Activated gamma-delta T cell treated with anti-CD3 and anti-CD28 coated beads, Interleukin-2, amount 50 U/mL, for 16 hours (primary cell): Measurements from ENCODE around the gene SLAMF9.

Source experiments
- DNase-seq: peaks from one replicate; pipeline ENCODE4 v3.0.0-alpha.2; 2020; ENCODE audit warnings: low read depth

The SLAMF9 gene

GRCh38 chr1:159945483-159946241 lies 8.4 kb downstream of the SLAMF9 start, which contains the start of gene IGSF9:
TSS of gene IGSF9 (minus strand) at chr1:159945613. CDS start at chr1:159943454, 2,159 bp downstream.
- DNase-seq, result peak; percentile 67

GRCh38 chr1:159944623-159945455 lies 9.2 kb downstream of the SLAMF9 start:
- DNase-seq, result no peak

DNA sequence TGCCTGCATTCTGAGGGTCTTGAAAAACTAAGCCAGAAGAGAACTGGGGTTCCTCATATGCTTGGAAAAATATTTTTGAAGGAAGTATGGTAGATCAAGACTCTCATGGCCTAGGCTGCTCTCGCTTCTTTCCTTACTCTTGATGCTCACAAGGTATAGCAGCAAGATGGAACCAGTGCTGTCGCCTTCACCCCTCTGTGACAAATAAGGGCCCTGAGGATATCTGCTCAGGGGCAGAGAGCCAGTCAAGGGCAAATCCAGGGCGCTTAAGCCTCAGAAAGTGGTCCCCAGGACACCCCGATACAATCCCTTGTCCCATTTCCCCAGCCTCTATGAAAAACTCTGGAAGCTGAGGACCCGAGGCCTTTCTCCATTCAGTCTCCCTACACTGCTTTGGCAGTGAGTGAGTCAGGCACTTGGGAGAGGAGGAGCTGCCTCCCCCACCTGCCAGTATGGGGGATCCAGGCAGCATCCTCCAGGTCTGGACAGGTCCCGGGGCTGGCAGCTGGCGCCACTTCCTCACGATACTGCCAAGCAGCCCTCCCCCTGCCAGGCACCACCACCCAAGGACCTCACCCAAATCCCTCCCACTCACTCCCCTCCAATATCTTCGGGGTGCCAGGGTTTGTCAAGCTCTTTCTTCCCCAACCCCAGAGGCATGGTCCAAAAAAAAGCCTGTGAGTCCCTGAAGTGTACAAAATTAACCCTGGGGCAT lies 10.0 kb downstream of the SLAMF9 start:
- DNase-seq, result no peak

- DNase-seq, result no peak
Measured at GRCh38 chr1:159943278-159943640, 10.8 kb downstream of the SLAMF9 start.

GRCh38 chr1:159942632-159943277 lies 11.3 kb downstream of the SLAMF9 start:
- no peak for DNase-seq

GRCh38 chr1:159941591-159942560 lies 12.2 kb downstream of the SLAMF9 start:
- DNase-seq, result no peak

GRCh38 chr1:159941141-159941540 lies 12.9 kb downstream of the SLAMF9 start:
- DNase-seq, result no peak

- DNase-seq, result no peak
Measured at GRCh38 chr1:159940006-159940620, 13.9 kb downstream of the SLAMF9 start.

- DNase-seq, result no peak
Measured at GRCh38 chr1:159939678-159940002, 14.4 kb downstream of the SLAMF9 start.

DNA sequence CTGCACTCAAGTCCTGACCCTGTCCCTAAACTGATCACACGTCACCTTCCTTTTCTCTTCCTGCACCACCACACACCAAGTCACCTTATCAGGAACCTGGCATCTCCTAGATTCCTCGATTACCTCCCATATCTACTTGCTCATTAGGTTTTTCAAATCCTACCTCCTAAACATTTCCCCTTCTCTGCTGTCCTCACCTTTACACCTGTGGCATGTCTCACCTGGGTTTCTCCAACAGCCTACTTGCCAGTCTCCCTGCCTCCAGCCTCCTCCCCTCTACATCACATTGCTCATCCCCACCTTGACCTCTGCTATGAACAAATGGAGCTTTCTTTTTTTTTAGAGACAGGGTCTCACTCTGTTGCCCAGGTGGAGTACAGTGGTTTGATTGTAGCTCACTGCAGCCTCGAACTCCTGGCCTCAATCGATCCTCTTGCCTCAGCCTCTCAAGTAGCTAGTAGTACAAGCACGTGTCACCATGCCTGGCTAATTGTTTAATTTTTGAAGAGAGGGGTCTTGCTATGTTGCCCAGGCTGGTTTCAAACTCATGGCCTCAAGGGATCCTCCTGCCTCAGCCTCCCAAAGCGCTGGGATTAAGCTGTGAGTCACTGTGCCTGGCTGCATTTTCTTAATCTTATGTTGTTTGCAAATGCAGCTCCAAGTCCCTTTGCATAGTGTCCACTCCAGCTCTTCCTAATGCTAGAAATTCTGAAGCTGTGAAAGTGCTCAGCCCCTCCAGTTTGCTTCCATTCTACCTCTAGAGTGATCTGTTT lies 14.9 kb downstream of the SLAMF9 start:
- DNase-seq, result no peak

DNA sequence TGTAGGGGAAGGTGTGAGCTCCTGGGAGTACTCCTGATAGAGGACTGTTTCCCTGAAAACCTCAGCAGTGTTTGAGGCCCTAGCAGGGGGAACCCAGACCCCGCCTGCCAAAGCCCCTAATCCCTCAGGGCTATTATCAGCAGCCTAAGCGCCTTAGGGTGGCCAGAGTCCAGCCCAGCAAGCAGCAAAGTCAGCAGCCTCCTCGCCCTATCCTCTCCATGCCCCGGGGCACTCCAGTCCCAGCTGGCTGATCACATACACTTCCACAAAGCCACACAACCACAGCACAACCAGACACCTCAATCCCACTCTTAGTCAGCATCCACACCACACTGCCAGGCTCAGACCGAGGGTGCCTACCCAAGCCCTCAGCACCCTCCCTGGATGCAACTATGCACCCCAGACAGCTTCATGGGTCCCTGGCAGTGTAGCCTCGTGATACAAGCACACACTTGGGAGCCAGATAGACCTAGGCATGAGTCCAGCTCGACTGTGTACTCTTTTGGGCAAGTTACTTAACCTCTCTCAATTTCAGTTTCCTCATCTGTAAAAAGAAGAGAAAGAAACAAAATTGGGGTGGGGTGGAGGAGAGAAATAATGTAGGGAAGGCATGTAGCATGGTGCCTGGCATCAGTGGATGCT lies 15.7 kb downstream of the SLAMF9 start:
- DNase-seq, result no peak

DNA sequence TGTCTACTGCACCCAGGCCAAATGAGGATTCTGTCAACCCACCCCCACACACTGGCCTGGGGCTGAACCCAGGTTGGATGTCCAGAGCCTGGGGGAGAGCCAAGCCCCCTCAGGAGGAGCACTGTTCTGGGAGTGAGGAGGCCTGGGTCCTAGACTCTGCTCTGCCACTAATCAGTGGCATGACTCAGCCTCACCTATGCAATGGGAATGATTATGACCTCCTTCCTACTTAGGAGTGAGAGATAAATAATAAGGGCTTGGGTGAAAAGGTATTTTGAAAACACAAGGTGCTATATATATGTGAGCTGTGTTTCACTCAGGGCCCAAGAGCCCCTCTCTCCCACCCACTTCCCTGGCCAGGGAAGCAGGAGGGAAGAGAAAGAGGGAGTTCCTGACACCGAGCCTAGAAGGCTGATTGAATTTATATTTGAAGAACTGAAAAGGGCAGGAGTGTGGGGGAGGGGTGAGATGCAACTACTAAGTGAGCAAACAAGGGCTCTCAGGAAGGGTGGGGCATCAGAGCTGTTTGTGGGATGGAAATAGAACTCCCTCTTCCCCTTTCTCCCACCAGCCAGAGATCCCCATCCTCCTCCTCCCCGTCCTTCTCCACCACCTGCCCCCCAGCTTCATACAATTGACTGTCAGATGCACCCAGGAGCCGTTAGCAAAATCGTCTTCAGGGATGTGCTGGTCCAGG lies 16.8 kb downstream of the SLAMF9 start:
- no peak for DNase-seq

DNA sequence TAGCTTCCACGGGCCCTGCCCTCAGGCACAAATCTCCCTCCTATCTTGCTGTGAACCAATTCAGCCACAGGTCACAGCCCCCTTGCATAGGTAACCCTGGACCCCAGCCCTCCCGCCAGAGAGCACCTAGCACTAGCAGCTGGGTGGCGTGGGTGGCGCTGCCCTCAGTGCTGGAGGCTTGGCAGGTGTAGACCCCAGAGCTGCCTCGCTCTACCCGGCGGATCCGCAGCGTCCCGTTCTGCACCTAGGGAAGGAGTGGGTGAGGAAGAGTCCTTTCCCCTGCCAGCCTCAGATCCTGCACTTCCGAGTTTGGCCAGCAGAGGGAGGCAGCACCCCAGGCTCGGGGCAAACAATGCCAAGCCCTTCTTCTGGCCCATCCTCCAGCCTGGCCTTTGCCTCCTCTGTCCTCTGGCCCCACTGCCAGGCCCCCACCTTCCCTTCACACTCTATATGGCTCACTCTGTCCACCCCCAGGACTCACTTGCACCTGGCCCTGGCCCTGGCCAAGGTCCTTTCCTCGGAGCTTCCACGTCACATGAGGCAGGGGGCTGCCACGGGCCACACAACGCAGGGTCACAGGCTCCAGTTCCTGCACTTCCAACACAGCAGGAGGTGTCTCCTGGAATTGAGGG lies 17.6 kb downstream of the SLAMF9 start:
- peak; percentile 78 for DNase-seq

GRCh38 chr1:159935719-159936272 lies 18.2 kb downstream of the SLAMF9 start:
- no peak for DNase-seq

DNA sequence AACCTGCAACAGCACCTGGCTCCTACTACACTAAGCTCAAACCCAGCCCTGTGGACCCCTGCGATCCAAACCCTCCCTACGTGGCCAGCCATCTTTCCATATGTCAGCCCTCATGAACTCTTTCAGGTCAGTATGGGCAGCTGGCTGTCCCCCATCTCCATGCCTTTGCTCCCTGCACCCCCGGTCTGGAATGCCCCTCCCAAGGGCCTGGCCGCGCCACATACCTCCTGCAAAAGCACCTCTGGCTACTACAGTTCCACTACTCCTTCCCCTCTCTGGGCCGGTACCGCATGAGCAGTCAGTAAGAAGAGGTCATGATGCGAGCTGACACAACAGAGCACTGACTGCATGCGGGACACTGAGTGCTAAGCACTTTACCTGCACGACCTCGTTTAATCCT lies 18.7 kb downstream of the SLAMF9 start:
- DNase-seq, result no peak

DNA sequence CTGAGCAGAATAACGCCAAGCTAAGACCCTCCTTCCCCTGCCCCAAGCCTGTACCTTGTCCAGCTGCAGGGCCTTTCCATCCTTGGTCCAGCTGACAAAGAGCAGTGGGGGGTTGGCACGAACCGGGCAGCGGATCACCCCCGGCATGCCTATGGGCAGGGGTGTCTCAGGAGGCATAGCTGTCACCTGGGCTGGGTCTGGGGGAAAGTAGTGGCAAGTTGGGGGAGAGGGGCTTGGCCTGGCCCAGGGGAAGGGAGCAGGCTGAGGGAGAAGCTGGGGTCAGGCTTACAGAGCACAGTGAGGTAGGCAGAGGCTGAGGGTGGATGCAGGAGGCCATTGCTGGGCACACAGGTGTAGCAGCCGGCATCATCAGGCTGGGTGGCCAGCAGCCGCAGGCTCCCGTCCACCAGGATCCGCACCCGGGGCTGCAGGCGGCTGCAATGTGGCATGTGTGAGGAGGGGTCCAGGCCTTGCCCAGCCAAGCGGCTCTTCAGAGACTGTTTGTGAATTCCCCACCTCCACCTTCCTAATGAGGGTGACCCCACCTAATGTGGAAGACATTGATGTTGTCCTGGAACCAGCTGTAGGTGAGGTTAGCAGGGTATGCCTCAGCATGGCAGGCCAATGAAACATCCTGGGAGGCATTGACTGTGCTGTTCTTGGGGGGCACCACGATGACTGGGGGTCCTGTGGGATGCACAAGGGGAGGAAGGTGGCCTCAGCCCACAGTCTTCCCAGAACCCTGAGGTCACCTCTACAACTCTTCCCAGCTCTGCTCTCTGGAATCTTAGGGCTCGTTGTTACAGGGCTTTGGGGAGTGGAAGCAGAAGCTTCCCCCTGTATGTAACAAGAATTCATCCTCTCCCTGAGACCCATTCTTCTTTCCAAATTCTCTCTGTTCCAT lies 19.6 kb downstream of the SLAMF9 start:
- no peak for DNase-seq

GRCh38 chr1:159933347-159933746 lies 20.7 kb downstream of the SLAMF9 start:
- no peak for DNase-seq
